Measurements from ENCODE around the gene ZMIZ1. TPM values are rescaled to one million over a fixed set of nuclear protein-coding genes. Genes with fewer than 3 reads are reported as not detected.
A peak's percentile ranks its signal among the peaks of the same experiment; 100 is the strongest.

ZMIZ1 gene
- total and polyA plus RNA-seq, 2 donors, result 30.2 to 54.6 TPM

DNA sequence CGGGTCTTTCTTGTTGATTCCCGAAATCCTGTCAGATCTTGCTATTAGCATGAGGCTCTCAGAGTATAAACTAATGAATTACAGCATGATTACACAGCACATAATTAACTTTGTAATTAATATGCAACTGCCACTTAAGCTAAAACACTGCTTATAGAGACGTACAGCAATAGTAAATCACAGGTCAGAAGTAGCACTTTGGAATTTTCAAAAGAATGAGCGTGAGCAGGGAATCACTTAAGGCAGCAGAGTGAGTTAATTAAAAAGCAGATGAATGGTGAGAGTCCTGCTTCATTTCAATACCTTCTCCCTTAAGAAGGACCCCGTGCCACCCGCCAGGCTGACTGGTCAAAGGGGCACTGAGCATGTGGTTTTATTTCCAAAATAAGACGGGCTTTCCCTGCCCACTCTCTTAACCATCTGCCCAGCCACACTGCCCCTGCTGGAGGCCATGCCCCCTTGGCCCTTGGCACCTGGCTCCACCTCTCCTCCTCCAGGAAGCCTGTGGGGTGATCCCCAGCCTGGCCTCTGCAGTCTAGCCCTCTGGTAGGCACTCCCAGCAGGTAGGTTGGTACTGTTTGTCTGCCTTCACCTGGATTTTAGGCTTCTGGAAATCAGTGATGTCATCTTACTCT, 117.8 kb downstream of the ZMIZ1 start:
- H3K4me1 ChIP-seq (ENCODE audit: insufficient read depth), result peaks cover 2% of the 10 kb centered on the region
- no peak overlapping the region for H3K4me3 ChIP-seq (ENCODE audit: low read depth, low read length)
- WGBS, result 83% methylated on average over 7 of the region's 7 CpGs
- no peaks in the 10 kb centered on the region for H3K36me3 ChIP-seq (ENCODE audit: insufficient read depth)
- no peak overlapping the region for H3K27ac ChIP-seq (ENCODE audit: low read depth)
- DNase-seq (ENCODE audit: extremely low spot score), result no peak

GRCh38 chr10:79187121-79187940, 118.6 kb downstream of the ZMIZ1 start:
- no peak overlapping the region for H3K27ac ChIP-seq (ENCODE audit: low read depth)
- no peak for DNase-seq (ENCODE audit: extremely low spot score)
- H3K4me1 ChIP-seq (ENCODE audit: insufficient read depth), result no peaks in the 10 kb centered on the region
- H3K4me3 ChIP-seq (ENCODE audit: low read depth, low read length), result no peak overlapping the region
- no peaks in the 10 kb centered on the region for H3K36me3 ChIP-seq (ENCODE audit: insufficient read depth)
- WGBS, result 92% methylated on average over 15 of the region's 15 CpGs

DNA sequence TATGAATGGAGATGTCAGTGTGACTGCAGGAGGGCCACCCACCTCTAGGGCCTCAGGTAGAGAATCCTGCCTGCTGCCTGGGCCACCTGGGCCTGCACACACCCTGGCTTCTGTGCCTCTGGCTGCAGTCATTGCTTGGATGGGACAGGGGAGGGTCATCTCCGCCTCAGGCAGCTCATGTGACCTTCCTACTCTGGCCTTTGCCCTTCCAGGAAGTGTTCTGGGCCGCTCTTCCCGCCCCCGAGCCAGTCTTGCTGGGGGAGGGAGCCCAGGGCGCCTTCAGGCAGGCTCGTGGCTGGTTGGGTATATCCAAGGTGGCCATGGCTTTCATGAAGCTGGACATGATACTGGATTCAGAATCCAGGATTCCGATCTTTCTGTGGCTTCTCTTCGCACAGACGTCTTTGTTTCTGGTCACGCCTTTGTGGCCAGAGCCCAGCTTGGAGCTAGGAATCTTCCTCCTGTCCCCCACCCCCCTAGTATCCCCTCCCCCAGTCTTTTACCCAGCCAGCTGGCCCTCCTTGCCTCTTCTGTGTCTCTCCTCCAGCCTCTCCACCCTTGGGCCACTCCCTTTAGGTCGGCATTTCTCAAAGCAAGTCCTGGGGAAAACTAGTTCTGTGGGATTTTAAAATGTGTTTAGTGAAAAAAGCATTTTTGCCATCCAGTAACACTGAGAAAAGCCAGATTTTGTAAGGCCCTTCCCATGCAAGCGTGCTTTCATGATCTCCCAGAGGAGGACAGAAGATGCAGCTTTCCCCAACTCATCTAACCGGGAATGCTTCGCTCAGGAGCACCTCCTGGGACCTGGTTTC, 119.6 kb downstream of the ZMIZ1 start:
- no peaks in the 10 kb centered on the region for H3K4me1 ChIP-seq (ENCODE audit: insufficient read depth)
- 55% methylated on average over 14 of the region's 14 CpGs for WGBS
- DNase-seq (ENCODE audit: extremely low spot score), result no peak
- H3K27ac ChIP-seq (ENCODE audit: low read depth), result no peak overlapping the region
- H3K4me3 ChIP-seq (ENCODE audit: low read depth, low read length), result no peak overlapping the region
- no peaks in the 10 kb centered on the region for H3K36me3 ChIP-seq (ENCODE audit: insufficient read depth)

GRCh38 chr10:79189181-79189580, 120.4 kb downstream of the ZMIZ1 start:
- Histone ChIP-seq H3K4me3 (ENCODE audit: low read depth, low read length) (no peak overlapping the region), H3K27ac (ENCODE audit: low read depth) (no peak overlapping the region), H3K36me3 (ENCODE audit: insufficient read depth) (no peaks in the 10 kb centered on the region), H3K4me1 (ENCODE audit: insufficient read depth) (no peaks in the 10 kb centered on the region)
- 91% methylated on average over 4 of the region's 4 CpGs for WGBS
- no peak for DNase-seq (ENCODE audit: extremely low spot score)

DNA sequence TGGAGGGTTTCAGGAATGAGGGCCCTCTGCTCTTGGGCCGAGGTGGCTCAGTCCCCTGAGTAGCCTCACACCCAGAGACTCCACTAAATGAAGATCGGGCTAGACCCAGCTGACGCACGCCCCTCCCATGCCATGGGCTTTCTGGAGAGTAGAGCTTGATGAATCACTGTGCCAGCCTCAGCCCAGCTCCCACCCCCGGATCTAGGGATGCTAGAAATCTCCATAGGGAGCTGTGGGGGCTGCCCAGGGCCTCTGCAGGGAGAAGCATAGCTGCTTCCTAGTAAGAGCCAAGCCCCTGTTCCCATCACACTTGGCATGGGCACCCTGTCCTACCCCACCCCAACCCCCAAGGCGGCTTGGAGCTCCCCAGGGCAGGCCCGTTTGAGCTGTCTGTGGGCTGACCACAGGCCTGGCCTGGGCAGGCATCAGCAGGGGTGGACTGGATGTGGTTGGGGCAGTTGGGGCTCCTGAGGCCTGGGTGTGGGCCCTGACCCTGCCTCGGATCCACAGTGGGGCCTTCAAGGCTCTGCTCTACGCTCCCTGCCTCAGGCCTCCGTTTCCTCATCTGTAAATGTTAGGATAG, 121.2 kb downstream of the ZMIZ1 start:
- Histone ChIP-seq H3K27ac (ENCODE audit: low read depth) (no peak overlapping the region), H3K4me3 (ENCODE audit: low read depth, low read length) (no peak overlapping the region), H3K4me1 (ENCODE audit: insufficient read depth) (no peaks in the 10 kb centered on the region), H3K36me3 (ENCODE audit: insufficient read depth) (no peaks in the 10 kb centered on the region)
- no peak for DNase-seq (ENCODE audit: extremely low spot score)
- WGBS, result 87% methylated on average over 10 of the region's 10 CpGs

DNA sequence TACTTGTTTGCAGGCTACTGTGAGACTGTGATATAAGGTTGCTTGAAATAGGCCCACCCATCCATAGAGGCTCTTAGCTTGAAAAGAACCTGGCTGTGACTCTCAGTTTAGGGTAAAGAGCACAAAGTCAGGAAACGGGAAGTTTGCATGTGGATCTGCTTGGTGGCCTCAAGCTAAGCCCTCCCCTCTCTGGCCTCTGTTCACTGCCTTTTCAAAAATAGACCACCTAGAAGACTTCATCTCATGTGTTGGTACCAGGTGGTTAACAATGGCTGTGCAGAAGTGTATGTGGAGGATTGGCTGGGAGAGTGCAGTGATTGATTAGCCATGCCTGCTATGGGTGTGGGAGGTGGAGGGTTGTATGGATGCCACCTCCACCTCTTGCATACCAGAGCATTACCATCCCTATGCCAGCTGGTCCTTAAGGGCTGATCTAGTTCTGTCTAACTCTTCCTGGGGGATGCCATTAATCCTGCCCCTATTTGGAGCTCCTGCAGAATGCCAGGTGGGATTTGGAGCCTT, 122.0 kb downstream of the ZMIZ1 start:
- Histone ChIP-seq H3K27ac (ENCODE audit: low read depth) (no peak overlapping the region), H3K4me3 (ENCODE audit: low read depth, low read length) (no peak overlapping the region), H3K36me3 (ENCODE audit: insufficient read depth) (no peaks in the 10 kb centered on the region), H3K4me1 (ENCODE audit: insufficient read depth) (no peaks in the 10 kb centered on the region)
- no peak for DNase-seq (ENCODE audit: extremely low spot score)
- WGBS, result 87% methylated on average over 1 of the region's 1 CpG

- WGBS, result 71% methylated on average over 4 of the region's 4 CpGs
- no peak overlapping the region for H3K27ac ChIP-seq (ENCODE audit: low read depth)
Observed at GRCh38 chr10:79191951-79192676, 123.3 kb downstream of the ZMIZ1 start.

GRCh38 chr10:79192677-79193003, 123.9 kb downstream of the ZMIZ1 start:
- H3K4me3 ChIP-seq (ENCODE audit: low read depth, low read length), result no peak overlapping the region
- H3K27ac ChIP-seq (ENCODE audit: low read depth), result no peak overlapping the region
- H3K36me3 ChIP-seq (ENCODE audit: insufficient read depth), result no peaks in the 10 kb centered on the region
- H3K4me1 ChIP-seq (ENCODE audit: insufficient read depth), result no peaks in the 10 kb centered on the region
- no peak for DNase-seq (ENCODE audit: extremely low spot score)
- 44% methylated on average over 4 of the region's 4 CpGs for WGBS

More at GRCh38 chr10:79191951-79192676, 123.3 kb downstream of the ZMIZ1 start:
- Histone ChIP-seq H3K4me1 (ENCODE audit: insufficient read depth) (no peaks in the 10 kb centered on the region), H3K4me3 (ENCODE audit: low read depth, low read length) (no peak overlapping the region), H3K36me3 (ENCODE audit: insufficient read depth) (no peaks in the 10 kb centered on the region)
- no peak for DNase-seq (ENCODE audit: extremely low spot score)

- H3K36me3 ChIP-seq (ENCODE audit: insufficient read depth), result no peaks in the 10 kb centered on the region
- no peak for DNase-seq (ENCODE audit: extremely low spot score)
- no peak overlapping the region for H3K4me3 ChIP-seq (ENCODE audit: low read depth, low read length)
- no peak overlapping the region for H3K27ac ChIP-seq (ENCODE audit: low read depth)
- 90% methylated on average over 14 of the region's 14 CpGs for WGBS
- H3K4me1 ChIP-seq (ENCODE audit: insufficient read depth), result no peaks in the 10 kb centered on the region
Observed at GRCh38 chr10:79193694-79194382, 125.1 kb downstream of the ZMIZ1 start.

GRCh38 chr10:79195091-79195923, 126.5 kb downstream of the ZMIZ1 start:
- Histone ChIP-seq H3K4me1 (ENCODE audit: insufficient read depth) (no peaks in the 10 kb centered on the region), H3K27ac (ENCODE audit: low read depth) (no peak overlapping the region), H3K36me3 (ENCODE audit: insufficient read depth) (no peaks in the 10 kb centered on the region), H3K4me3 (ENCODE audit: low read depth, low read length) (no peak overlapping the region)
- DNase-seq (ENCODE audit: extremely low spot score), result peak; percentile 76
- WGBS, result 10% methylated on average over 22 of the region's 22 CpGs

- WGBS, result 67% methylated on average over 18 of the region's 18 CpGs
- no peak overlapping the region for H3K27ac ChIP-seq (ENCODE audit: low read depth)
- no peaks in the 10 kb centered on the region for H3K4me1 ChIP-seq (ENCODE audit: insufficient read depth)
- DNase-seq (ENCODE audit: extremely low spot score), result no peak
- no peaks in the 10 kb centered on the region for H3K36me3 ChIP-seq (ENCODE audit: insufficient read depth)
- H3K4me3 ChIP-seq (ENCODE audit: low read depth, low read length), result no peak overlapping the region
Observed at GRCh38 chr10:79196470-79197461, 128.0 kb downstream of the ZMIZ1 start.
